CD4-positive, alpha-beta T cell treated with Interleukin-17A for 4 hours (primary cell): ENCODE results near the gene ADCY3.
"Not testable (repeated sequence)": the region's sequence is repeated elsewhere in the genome, so short reads cannot be mapped to it uniquely, and the experiment has no call there.

ENCODE experiments used
- DNase-seq: peaks from one replicate; pipeline ENCODE4 v3.0.0-alpha.2; 2020; ENCODE audit warnings: mixed read lengths

The ADCY3 gene

DNA sequence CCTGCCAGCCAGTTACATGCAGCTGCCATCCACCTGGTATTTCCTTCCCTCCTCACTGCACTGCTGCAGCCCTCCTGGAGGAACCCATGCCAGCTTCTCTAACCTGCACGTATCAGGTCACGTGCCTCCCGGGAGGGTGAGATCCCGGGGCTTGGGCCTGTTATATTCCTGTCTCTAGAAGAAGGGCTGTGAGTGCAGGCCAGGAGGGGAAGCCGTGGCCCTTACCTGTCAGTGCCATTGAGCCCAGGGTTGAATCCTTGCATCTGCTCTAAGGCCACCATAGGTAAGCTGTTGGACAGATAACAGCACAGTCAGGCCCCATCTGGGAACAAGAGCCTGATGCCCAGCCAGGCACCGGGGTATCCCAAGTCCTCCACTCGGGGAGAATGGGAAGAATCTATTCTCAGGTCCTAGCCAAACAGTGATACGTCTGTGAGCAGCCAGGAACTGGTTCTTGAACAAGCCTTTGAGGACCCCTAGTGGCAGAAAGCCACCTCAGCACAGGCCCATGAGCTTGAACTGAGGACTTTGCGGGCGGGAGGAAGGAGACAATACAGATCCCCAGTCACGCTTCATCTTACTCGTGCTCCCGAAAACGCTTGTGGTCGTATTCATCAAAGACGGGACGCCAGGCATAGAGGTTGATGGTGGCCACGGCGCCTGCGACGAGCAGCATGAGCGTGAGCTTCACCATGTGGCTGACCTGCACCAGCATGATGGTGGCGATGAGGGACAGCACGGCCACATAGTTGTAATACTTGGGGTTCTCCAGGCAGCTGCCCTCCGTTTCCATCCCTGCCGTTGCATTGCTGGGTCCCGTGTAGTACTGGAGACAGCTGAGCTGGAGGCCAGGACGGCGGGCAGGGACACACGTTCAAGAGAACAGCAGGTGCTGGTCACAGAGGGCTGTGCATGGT is 92.5 kb downstream of the ADCY3 start:
- peak; percentile 78 for DNase-seq

DNA sequence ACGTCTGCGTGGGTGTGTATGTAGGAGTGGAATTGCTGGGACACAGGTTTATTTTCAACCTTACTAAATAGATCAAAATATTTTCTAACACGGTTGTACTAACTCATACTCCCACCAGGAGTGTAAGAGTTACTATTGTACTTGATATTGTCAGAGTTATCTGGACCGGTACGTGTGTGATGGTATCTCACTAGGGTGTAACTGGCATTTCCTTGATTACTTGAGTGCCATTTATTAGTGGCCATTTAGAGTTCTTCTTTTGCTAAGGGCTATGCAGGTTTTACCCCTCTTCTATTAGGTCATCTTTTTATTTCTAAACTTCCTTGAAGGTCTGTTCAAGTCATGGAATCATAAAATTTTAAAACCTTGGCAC is 93.3 kb downstream of the ADCY3 start:
- DNase-seq: no peak

DNA sequence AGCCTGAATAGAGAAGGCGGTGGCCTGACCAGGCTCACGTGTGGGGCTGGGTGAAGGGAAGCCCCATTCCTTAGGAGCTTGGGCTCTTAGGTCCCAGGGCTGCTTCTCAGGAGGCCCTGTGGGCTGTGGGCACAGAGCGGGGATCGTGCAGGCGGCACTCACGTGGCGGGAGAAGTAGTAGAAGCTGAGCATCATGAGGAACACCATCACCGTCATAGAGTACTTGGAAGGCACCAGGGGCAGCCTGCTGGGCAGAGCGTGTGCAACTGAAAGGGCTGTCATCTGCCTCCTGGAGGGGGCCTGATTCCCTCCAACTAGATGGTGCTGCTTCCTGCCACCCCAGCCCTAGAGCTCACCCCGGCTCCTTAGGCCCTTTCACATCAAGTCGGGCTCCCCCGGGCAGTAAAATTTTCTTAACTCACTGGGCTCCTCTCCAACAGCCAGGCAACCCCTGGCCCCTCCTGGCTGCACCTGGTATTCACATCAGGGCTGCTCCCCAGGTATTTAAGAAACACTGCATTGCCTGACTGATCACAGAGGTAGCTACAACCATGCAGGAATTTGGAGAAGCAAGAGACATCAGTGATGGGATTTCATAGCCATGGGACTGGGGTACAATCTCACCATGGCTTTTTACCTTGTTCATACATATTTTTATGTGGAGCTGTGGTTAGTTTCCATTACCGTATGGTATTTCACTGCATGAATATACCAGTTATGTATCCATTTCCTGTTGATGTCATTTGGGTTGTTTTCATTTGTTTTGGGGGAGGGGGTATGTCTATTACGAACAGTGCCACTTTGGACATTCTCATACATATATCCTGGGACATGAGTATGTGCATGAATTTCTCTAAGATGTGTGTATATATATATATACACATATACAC is 93.9 kb downstream of the ADCY3 start:
- no peak for DNase-seq

DNA sequence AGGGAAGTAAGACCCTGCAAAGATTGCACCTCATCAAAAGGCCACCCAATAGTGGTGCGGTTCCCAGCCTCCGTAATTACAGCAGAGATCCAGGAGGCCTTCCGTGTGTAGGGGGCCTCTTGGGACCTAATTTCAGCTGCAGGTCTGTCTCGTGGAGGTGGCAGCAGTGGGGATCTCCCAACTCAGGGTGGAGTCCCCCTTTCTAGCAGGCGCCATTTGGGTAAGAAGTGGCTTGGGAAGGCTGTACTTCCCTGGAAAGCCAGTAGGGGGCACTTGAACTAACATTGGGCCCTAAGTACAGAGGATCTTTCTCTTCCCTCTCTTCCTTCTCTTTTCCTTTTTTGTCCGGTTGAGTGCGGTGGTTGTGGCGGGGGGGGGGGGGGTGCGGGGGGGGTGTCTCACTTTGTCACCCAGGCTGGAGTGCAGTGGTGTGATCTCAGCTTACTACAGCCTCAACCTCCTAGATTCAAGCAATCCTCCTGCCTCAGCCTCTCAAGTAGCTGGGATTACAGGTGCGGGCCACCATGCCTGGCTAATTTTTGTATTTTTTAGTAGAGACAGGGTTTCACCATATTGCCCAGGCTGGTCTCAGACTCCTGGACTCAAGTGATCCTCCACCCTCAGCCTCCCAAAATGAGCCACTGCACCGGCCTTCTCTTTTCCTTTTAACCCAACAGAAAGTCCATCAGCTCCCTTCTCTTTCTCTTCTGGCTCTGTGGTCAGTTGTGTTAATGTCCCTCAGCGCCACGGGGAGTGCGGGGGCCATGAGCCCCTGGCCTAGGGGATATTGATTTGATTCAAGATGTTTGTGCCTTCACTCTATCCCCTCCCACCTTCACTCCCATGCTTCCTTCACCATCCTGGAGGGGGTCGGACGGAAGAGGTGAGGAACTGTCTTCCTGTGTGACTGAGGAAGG is 94.8 kb downstream of the ADCY3 start:
- DNase-seq: peak; percentile 44

DNA sequence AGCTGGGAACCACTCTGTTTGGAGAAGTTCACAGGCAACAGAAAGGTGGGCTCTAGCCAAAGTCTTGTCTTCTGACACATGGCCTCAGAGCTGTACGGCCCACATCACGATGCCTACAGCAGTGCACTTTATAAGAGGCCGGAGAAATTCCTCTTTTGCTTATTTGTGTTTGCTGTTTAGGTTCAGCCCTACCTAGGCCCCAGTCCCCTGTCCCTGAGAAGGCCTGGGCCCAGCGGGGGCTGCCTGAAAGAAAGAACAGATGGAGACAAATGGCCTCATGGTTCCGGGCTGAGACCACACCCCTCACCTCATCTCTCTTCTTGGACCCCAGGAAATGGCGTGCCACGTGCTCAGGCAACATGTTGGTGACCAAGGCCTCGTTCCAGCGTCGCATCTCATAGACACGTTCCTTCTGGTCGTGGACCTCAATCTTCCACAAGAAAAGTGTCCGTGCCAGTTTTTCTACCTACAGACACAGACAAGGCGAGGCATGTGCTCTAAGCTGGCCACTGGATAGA is 95.9 kb downstream of the ADCY3 start:
- no peak for DNase-seq

DNA sequence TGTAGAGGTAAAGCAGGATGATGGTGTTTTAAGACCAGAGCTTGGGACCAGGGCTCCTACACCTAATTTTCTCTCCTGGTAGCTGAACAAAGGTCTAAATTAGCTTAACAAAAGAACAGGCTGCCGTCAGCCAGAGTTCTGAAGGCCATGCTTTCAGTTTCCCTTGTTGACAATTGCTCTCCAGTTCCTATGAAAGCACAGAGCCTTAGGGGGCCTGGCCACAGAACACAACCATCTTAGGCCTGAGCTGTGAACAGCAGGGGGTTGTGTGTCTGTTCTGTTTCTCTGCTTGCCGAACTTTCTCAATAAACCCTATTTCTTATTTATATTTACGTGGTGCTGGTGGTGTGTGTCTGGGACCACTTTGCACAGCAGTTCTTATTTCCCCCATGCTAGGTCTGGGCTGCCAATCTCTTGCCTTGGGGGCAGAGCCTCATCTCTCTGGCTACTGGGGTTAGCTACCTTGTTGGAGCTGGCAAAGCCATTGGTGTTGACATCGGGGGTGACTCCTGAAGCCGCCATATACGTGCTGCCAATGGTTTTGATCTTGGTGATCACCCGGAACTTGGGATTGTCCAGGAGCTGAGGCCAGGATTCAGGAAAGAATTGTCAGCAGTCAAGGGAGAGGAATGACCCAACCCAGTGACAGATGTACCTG is 97.9 kb downstream of the ADCY3 start:
- DNase-seq: no peak

DNA sequence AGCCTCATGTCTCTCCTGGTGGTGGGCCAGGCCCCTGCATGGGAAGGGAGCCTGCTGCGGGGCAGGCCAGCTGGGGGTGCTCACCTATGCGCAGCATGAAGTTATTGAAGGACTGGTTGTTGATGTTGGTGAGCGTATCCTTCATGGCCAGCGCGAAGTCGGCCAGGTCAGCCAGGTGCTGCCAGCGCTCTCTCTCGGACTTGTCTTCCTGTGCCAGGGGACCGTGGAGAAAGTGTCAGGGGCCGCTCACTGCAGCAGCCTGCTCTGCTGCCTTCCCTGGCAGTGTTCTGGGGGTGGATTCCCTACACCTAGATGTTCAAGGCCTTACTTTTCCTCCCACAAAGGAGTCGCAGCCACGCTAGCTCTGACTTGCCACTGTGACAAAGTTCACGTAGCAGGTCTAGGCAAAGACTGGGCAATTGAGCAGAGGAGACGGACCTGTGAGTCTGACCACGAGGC is 98.6 kb downstream of the ADCY3 start:
- DNase-seq: no peak

DNA sequence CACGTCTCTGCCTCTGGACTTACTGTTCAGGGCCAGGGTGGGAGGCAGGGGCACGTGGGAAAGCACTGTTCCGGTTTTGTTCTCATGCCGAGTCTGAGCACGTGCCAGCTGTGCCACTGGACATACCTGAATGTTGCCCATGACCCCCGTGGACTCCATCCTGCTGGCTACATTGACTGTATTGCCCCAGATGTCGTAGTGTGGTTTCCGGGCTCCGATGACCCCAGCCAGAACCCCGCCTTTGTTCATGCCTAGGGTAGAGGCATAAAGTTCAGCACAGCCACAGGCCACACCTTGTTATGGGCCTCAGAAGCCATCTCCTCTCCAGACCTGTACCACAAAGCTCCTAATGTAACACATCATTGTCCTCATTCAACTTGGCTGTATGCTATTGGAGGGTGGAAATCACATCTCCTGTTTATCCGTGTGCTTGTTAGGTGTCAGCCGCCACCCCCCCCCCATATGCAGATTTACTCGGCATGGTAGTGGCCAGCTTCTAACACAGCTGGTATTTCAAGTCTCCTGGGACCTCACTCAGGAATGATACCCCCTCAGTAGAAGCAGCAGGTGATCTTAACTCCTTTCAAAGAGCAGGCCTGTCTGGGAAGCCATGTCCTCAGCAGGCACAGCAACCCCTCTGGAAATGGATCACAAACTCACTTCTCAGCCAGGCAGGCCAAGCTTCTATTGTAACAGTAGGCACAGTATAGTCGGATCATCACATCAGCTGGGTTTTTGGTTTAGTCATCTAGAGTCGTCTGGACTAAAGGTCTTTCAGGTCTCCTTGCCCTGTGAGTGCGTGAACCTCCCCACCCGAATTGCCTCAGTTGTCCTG is 99.2 kb downstream of the ADCY3 start:
- DNase-seq: no peak

DNA sequence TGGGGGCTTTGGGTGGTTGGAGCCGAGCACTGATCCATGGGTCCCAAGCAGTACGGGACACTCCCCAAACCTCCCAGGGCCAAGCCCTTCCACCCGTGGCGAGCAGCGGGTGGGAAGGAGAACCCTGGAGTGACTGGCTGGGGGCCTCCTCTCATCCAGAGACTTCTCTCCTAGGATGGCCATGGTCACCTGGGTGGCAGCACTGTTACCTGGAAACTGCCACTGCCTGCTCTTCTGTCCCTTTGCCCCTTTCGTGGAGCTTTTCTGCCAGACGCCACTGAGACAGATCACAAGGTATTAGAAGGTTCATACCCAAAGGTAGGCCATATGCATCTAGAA is 99.9 kb downstream of the ADCY3 start:
- no peak for DNase-seq

DNA sequence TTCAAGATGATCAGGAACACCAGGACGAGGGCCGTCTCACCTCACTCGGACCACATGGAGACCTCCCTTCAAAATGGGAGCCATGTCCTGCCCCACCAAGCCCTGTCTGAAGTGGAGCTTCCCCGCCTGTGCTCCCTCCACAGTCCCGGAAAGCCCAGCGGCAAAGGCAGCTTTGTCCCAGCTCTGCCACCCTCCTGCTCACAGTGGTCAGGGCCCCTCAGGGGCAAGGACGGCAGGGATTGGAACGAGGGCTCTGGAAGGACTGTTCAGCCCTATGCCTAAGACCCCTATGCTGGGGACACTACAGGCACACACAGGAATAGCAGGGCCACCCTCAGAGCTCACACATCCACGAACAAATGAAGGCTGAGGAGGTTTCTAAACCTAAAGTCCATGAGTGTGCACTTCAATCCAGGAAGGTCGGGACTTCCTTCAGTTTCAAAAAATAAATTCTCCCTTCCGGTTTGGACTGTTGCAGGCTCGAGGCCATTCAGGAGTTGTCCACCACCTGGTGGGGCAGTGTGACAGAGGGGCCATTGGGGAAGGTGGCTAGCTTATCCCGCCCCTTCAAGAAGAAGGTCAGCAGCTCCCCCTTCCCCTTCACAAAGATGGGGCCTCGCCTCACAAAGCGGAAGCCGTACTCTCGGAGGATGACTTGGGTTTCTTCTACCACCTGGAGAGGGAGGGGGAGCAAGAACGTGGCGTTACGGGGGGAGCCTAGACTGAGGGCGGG is 100.4 kb downstream of the ADCY3 start:
- DNase-seq: no peak

DNA sequence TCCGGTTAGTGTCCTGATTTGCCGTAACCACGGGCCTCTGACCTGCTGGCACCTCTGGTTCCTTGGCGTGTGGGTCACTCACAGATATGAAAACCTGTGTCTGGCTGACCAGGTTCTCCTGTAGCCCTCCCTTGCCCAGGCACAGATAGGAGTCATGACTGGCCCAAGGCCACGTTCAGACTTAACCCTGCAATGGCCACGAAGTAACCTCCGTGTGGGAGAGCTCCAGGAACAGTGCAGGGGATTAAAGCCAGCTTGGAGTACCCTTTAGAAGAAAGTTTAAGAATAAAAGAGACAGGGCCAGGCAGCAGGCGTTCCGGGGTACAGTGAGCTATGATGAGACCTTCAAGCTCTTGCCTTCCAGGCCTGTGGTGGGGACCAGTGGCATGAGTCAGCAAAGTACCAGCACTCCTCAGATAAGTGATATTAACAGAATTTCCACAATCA is 101.3 kb downstream of the ADCY3 start:
- DNase-seq: no peak

DNA sequence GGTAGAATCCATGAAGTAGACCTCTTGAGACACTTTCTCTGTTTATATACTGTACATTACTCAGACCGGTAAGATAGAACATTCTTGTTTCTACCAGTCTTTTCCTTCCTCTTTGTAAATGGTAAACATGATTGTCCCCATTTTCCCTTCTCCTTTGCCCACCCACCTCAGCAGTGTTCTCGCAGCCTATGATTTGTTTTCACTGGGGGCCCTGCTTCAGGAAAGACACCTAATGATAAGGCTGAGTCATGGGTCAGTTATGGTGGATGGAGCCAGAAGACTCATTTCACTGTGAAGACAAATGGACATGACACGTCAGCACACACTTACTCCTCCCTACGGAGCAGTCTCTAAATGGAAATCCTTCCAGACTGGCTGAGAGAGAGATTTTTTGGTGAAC is 103.2 kb downstream of the ADCY3 start:
- no peak for DNase-seq

DNA sequence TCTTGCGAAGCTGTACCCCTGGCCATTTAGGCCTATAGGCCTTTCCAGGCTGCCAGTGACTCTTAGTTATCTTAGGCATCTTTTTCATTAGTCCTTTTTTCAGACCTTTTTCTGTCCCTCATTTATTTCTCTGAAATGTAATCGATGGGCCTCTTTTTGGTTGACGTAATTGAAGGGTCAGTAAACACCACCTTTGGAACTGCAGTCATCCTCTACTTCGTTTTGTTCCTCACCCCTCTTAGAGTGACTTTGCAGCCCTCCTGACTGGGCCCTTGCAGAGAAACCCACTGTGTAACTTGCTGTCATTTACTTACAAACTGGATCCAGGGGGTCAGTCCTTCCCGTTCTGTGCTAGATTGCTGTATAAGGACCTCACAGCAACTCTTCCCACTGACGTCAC is 103.6 kb downstream of the ADCY3 start:
- DNase-seq: no peak

DNA sequence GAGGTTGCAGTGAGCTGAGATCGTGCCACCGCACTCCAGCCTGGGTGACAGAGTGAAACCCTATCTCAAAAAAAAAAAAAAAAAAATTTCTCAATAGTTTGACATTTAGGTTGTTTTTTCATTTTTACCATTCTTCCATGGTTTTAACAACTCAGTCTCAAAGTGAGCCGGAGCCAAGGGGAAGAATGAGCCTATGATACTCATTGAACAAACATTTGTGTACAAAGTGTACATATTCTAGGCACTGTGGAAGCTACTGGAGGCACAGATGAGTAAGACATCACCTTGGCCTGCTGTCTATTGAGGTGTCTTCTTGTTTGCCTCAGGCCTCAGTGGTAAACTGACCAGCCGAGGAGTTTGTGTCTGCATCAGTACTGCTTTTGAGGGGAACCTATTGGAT is 104.9 kb downstream of the ADCY3 start:
- DNase-seq: no peak

DNA sequence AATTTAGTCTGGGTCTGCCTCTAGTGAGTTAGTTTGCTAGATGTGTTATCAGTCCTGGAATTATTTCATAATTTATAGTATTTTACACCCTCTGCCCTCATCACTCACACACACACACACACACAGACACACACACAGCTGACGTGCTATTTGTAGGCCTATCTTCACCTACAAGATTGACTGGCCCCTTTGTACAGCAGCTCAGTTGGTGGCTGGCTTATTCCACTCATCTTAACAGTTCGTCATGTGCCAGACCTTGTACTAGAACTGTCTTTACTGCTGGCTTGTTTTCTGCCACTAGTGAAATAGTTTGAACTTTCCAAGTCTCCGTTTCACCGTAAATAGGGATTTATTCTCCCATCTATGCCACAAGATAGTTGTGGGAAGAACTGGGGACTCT is 105.5 kb downstream of the ADCY3 start:
- DNase-seq: no peak

DNA sequence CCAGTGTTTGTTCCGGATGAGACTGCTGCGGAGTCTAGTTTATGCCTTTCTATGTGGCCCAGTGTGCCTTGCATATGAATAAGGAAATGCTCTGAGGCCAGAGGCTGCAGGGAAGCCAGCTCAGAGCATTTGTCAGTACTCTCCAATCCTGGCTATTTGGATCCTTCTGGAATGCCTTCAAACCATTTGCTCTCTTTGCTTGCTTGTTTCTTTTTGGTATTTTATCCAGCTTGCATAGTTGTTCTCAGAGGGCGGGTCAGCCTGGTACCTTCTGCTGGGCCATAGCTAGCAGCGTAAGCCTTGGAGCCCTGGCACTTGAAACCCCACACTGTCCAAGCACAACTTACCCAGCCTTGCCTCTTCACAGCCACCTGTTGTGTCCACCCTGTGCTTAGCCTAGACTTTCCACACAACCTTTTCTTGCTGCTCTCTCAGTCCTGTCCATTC is 106.3 kb downstream of the ADCY3 start:
- no peak for DNase-seq

DNA sequence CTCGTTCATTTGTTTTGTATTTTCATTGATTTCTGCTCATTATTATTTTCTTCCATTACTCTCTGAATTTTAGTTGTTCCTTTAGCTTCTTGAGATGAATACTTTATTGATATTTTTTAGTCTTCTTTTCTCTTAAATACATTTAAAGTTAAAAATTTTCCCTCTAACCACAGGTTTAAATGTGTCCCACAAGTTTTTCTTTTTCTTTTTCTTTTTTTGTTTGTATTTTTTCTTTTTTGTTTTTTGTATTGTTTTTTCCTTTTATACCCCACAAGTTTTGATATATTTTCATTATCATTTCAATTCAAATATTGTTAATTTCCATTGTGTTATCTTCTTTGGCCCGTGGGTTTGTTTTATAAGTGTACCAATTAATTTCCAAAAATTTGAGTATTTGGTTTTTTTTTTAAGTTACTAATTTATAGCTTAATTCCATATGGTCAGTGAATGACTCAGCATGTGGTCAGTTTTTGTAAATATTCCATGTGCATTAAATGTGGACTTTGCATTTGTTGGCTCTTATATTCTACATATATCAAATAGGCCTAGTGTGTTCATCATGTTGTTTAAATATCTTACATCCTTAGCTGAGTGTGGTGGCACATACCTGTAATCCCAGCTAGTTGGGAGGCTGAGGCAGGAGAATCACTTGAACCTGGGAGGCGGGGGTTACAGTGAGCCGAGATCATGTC is 110.6 kb downstream of the ADCY3 start:
- DNase-seq: no peak

DNA sequence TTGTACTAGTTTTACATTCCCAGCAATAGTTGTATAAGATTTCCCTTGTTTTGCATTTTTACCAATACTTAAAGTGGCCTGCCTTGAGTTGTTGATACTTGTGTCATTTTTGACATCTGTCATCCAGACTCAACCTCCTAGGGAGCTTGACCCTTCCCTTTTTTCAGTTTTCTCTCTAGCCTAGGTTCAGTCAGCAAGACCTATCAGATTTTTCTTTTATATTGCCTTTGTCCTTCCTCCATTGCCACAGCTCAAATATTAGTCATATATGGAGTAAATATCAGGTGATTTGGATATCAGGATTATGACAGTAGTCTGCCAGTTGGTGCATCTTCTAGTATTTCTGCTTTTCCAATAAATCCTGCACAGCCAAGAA is 113.4 kb downstream of the ADCY3 start:
- no peak for DNase-seq

DNA sequence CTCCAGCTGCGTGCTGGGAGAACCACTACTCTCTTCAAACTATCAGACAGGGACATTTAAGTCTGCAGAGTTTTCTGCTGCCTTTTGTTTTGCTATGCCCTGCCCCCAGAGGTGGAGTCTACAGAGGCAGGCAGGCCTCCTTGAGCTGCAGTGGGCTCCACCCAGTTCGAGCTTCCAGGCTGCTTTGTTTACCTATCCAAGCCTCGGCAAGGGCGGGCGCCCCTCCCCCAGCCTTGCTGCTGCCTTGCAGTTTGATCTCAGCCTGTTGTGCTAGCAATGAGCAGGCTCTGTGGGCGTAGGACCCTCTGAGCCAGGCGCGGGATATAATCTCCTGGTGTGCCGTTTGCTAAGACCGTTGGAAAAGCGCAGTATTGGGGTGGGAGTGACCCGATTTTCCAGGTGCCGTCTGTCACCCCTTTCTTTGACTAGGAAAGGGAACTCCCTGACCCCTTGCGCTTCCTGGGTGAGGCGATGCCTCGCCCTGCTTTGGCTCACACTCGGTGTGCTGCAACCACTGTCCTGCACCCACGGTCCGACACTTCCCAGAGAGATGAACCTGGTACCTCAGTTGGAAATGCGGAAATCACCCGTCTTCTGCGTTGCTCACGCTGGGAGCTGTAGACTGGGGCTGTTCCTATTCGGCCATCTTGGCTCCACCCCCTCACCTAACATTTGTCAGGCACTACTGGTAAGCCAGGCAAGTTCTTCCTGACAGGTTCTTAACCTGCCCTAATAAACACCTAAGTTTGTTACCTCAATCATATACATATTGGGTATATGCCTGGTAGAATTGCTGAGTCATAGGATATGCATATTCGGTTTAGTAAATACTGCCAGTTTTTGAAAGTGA is 114.0 kb downstream of the ADCY3 start:
- DNase-seq: not testable (repeated sequence)
